Cardiac muscle cell (in vitro differentiated cells and primary cell): Measurements from ENCODE around the gene BAK1. TPM values are rescaled to one million over a fixed set of nuclear protein-coding genes. Genes with fewer than 3 reads are reported as not detected.

Experiments
- DNase-seq, 2 donors: peaks; one replicate each; pipeline versions ENCODE4 v3.0.0 to v3.0.0-alpha.2; 2010 to 2017; ENCODE audit warnings: low read depth in 1 of 2, low spot score in 1 of 2
- H3K27ac ChIP-seq: fragments of 200-600 bp; sonication (generic); 2 replicates; pipeline ENCODE4 v1.5.1; 2016
- H3K27me3 ChIP-seq: fragments of 200-600 bp; sonication (generic); 2 replicates; pipeline ENCODE4 v1.6.0; 2016; ENCODE audit warnings: control low read depth
- H3K36me3 ChIP-seq: fragments of 200-600 bp; sonication (generic); 2 replicates; pipeline ENCODE4 v1.5.1; 2016; ENCODE audit warnings: control low read depth
- H3K4me1 ChIP-seq: fragments of 200-600 bp; sonication (generic); 2 replicates; pipeline ENCODE4 v1.8.1; 2017; ENCODE audit warnings: low read depth, mild to moderate bottlenecking, mixed run types
- H3K4me3 ChIP-seq: fragments of 200-600 bp; sonication (generic); 2 replicates; pipeline ENCODE4 v1.5.1; 2016; ENCODE audit warnings: mild to moderate bottlenecking
- H3K9me3 ChIP-seq: fragments of 200-600 bp; sonication (generic); 2 replicates; pipeline ENCODE4 v1.5.1; 2017; ENCODE audit warnings: low read depth, mild to moderate bottlenecking, control low read depth
- CTCF ChIP-seq: IDR thresholded peaks from 2 replicates; pipeline ENCODE4 v1.5.1; 2012; ENCODE audit warnings: low read depth, mild to moderate bottlenecking, low read length
- polyA plus RNA-seq: library from polyadenylated mRNA; unstranded; fragments of >200 nt; fragmentation: Nextera tagmentation; extraction: Ambion mirVana; gene quantifications from 2 replicates; pipeline ENCODE4 v1.2.1, GENCODE V29; 2016
- total RNA-seq: library from RNA; depleted of rRNA; stranded (reverse); fragments of >200 nt; gene quantifications from 2 replicates; pipeline ENCODE4 v1.2.3, GENCODE V29; 2016

The BAK1 gene
- total and polyA plus RNA-seq, 2 experiments from 2014 or later, result 39.0 to 85.3 TPM

GRCh38 chr6:33570806-33571636 is 9.1 kb downstream of the BAK1 start:
- peak overlapping the region; percentile 41 for H3K4me3 ChIP-seq
- peaks cover 14% of the 10 kb centered on the region for H3K36me3 ChIP-seq
- DNase-seq, result peak; percentile 80 to 86
- peak overlapping the region; percentile 68 for H3K27ac ChIP-seq
- H3K27me3 ChIP-seq, result no peaks in the 10 kb centered on the region
- H3K4me1 ChIP-seq, result no peaks in the 10 kb centered on the region
- no peak for TF ChIP-seq CTCF
- H3K9me3 ChIP-seq, result no peaks in the 10 kb centered on the region

DNA sequence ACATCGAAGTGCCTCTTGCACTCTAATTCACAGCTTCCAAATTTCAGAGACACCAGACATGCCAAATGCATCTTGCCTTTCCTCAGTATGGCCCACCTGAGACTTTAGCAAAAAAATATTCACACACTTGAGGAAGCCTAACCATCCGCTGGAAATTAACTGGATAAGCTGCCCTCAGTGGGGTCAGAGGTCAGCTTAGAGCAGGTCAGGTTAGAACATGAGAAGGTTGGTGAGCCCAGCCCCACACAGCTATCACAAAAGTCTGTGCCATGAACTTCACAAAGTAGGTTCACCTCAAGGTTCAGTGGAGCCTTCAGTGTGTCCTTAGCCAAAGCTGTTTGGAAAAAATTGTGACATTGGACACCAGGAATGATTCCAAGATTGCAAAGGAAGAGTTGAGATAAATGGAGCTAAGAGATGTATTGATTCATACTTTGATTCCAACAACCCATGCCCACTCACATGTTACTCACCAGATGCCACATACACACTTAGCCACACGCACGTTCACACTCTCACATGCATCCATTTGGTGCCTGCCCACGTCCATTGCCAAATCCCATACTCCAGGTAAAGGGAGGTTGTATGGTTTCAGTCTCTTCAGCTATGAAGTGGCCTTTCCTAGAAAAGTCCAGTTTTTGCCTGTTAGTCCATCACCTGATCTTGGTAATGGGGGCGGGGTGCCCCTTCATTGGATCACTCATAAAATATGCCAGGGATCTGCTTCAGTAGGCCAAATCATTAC is 11.1 kb downstream of the BAK1 start:
- H3K4me3 ChIP-seq, result no peak overlapping the region
- DNase-seq, result no peak
- no peak for TF ChIP-seq CTCF
- no peak overlapping the region for H3K27ac ChIP-seq
- H3K4me1 ChIP-seq, result no peaks in the 10 kb centered on the region
- no peaks in the 10 kb centered on the region for H3K27me3 ChIP-seq
- peaks cover under 1% of the 10 kb centered on the region for H3K36me3 ChIP-seq
- no peaks in the 10 kb centered on the region for H3K9me3 ChIP-seq

DNA sequence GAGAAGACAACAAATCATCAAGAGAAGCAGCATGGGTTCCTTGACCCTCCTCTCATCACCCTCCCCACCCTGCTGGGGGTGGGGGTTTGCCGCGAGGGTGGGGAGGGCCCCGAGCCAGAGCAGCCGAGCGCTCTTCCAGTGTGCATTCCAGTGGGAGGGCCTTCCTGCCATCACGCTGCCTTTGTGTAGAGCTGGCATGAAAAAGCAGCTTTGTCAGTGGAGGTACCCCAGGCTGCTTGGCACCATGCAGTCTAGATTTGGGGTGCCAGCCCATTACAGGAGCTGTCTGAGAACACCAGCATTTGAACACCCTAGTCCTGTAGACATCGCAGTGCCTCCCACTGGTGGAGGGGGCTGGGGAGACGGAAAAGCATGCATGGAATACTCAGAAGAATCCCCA is 12.2 kb downstream of the BAK1 start:
- Histone ChIP-seq H3K4me3 (no peak overlapping the region), H3K27me3 (no peaks in the 10 kb centered on the region), H3K36me3 (no peaks in the 10 kb centered on the region), H3K9me3 (no peaks in the 10 kb centered on the region), H3K4me1 (no peaks in the 10 kb centered on the region), H3K27ac (no peak overlapping the region)
- DNase-seq, result peak in 1 of 2 donors; percentile 14
- no peak for TF ChIP-seq CTCF

GRCh38 chr6:33566182-33567084 is 13.6 kb downstream of the BAK1 start:
- H3K4me3 ChIP-seq, result no peak overlapping the region
- no peaks in the 10 kb centered on the region for H3K4me1 ChIP-seq
- no peaks in the 10 kb centered on the region for H3K27me3 ChIP-seq
- TF ChIP-seq CTCF, result no peak
- no peaks in the 10 kb centered on the region for H3K36me3 ChIP-seq
- no peak for DNase-seq
- no peaks in the 10 kb centered on the region for H3K9me3 ChIP-seq
- no peak overlapping the region for H3K27ac ChIP-seq

GRCh38 chr6:33558801-33559200 is 21.3 kb downstream of the BAK1 start:
- no peak for TF ChIP-seq CTCF
- H3K27me3 ChIP-seq, result no peaks in the 10 kb centered on the region
- no peak overlapping the region for H3K4me3 ChIP-seq
- H3K36me3 ChIP-seq, result no peaks in the 10 kb centered on the region
- no peaks in the 10 kb centered on the region for H3K4me1 ChIP-seq
- H3K9me3 ChIP-seq, result no peaks in the 10 kb centered on the region
- H3K27ac ChIP-seq, result no peak overlapping the region
- DNase-seq, result no peak
